ENCODE measurements around the gene ZNF507.

The ZNF507 gene

GRCh38 chr19:32339423-32339822, 6.0 kb upstream of the ZNF507 start:
- no peak overlapping the region for H3K4me3 ChIP-seq (ENCODE audit: low read depth, low read length)
- no peak for DNase-seq (ENCODE audit: low read depth)
- TF ChIP-seq, protein P1, sequence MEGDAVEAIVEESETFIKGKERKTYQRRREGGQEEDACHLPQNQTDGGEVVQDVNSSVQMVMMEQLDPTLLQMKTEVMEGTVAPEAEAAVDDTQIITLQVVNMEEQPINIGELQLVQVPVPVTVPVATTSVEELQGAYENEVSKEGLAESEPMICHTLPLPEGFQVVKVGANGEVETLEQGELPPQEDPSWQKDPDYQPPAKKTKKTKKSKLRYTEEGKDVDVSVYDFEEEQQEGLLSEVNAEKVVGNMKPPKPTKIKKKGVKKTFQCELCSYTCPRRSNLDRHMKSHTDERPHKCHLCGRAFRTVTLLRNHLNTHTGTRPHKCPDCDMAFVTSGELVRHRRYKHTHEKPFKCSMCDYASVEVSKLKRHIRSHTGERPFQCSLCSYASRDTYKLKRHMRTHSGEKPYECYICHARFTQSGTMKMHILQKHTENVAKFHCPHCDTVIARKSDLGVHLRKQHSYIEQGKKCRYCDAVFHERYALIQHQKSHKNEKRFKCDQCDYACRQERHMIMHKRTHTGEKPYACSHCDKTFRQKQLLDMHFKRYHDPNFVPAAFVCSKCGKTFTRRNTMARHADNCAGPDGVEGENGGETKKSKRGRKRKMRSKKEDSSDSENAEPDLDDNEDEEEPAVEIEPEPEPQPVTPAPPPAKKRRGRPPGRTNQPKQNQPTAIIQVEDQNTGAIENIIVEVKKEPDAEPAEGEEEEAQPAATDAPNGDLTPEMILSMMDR (IDR thresholded peaks at IDR 0.05; ENCODE audit: insufficient read depth, low read depth, low read length, missing control alignments), result no peak

GRCh38 chr19:32339988-32340874, 5.2 kb upstream of the ZNF507 start:
- H3K4me3 ChIP-seq (ENCODE audit: low read depth, low read length), result no peak overlapping the region
- DNase-seq (ENCODE audit: low read depth), result peak; percentile 47
- TF ChIP-seq, protein P1 (IDR thresholded peaks at IDR 0.05; ENCODE audit: insufficient read depth, low read depth, low read length, missing control alignments), result peak; percentile 71

DNA sequence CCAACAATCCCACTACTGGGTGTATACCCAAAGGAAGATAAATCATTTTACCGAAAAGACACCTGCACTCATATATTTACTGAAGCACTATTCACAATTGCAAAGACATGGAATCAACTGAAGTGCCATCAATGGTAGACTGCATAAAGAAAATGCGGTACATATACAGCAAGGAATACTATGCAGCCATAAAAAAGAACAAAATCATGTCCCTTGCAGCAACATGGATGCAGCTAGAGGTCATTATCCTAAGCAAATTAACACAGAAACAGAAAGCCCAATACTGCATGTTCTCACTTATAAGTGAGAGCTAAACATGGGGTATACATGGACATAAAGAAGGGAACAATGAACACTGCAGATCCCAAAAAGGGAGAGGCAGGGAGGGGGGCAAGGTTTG, 2.7 kb upstream of the ZNF507 start:
- TF ChIP-seq, protein P1 (IDR thresholded peaks at IDR 0.05; ENCODE audit: insufficient read depth, low read depth, low read length, missing control alignments), result no peak
- no peak for DNase-seq (ENCODE audit: low read depth)
- H3K4me3 ChIP-seq (ENCODE audit: low read depth, low read length), result no peak overlapping the region

GRCh38 chr19:32343550-32344262, 1.7 kb upstream of the ZNF507 start:
- DNase-seq (ENCODE audit: low read depth), result no peak
- H3K4me3 ChIP-seq (ENCODE audit: low read depth, low read length), result no peak overlapping the region
- TF ChIP-seq, protein P1 (IDR thresholded peaks at IDR 0.05; ENCODE audit: insufficient read depth, low read depth, low read length, missing control alignments), result no peak

GRCh38 chr19:32346901-32347300, 1.5 kb downstream of the ZNF507 start:
- TF ChIP-seq, protein P1 (IDR thresholded peaks at IDR 0.05; ENCODE audit: insufficient read depth, low read depth, low read length, missing control alignments), result no peak
- H3K4me3 ChIP-seq (ENCODE audit: low read depth, low read length), result peak overlapping the region; percentile 75

DNA sequence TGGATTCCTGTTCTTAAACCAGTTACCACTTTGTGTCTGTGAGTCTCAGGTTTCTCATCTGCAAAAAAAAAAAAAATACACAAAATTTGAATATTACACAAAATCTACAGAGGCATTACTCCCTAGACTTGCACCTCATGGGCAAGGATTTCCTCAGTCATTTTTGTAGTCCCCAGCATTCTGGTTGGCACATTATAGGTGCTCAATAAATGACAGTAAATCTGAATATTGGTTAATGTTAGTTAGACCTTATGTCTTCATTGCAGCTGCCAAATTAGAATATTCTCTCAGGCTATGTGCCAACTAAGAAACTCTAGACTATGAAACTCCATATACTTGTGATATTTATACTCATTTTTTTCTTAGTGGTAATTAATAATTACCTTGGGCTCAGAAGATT, 2.2 kb downstream of the ZNF507 start:
- H3K4me3 ChIP-seq (ENCODE audit: low read depth, low read length), result no peak overlapping the region
- TF ChIP-seq, protein P1 (IDR thresholded peaks at IDR 0.05; ENCODE audit: insufficient read depth, low read depth, low read length, missing control alignments), result no peak

More at GRCh38 chr19:32346901-32347300, 1.5 kb downstream of the ZNF507 start:
- no peak for DNase-seq (ENCODE audit: low read depth)

More for the DNA sequence above, 2.2 kb downstream of the ZNF507 start:
- no peak for DNase-seq (ENCODE audit: low read depth)

Data from GM12865 (cell line).